Measurements from ENCODE around the gene HOXB9.

DNA sequence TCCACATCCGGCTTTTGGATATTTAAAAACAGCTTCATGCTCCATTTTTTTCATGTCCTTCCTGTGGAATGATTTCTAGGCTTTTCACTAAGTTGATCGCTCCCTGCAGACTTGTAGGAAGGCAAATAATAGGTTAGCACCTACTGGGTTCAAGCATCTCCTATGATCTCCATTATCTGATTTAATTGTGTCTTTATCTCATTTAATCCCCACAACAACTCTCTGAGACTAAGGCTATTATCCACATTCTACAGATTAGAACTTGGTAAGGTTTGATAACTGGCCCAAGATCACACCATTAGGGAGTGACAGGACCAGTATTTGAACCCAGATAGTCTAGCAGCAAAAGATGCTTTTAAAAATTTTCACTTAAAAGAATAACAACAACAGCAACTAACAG is 46.2 kb upstream of the HOXB9 start:
- no peak for TF ChIP-seq EZH2 (IDR thresholded peaks at IDR 0.05; ENCODE audit: borderline replicate concordance)
- TF ChIP-seq, protein P1, sequence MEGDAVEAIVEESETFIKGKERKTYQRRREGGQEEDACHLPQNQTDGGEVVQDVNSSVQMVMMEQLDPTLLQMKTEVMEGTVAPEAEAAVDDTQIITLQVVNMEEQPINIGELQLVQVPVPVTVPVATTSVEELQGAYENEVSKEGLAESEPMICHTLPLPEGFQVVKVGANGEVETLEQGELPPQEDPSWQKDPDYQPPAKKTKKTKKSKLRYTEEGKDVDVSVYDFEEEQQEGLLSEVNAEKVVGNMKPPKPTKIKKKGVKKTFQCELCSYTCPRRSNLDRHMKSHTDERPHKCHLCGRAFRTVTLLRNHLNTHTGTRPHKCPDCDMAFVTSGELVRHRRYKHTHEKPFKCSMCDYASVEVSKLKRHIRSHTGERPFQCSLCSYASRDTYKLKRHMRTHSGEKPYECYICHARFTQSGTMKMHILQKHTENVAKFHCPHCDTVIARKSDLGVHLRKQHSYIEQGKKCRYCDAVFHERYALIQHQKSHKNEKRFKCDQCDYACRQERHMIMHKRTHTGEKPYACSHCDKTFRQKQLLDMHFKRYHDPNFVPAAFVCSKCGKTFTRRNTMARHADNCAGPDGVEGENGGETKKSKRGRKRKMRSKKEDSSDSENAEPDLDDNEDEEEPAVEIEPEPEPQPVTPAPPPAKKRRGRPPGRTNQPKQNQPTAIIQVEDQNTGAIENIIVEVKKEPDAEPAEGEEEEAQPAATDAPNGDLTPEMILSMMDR (IDR thresholded peaks at IDR 0.05; ENCODE audit: poor library complexity) = no peak

All from hepatocyte (in vitro differentiated cells).